Hippocampal formation (tissue), 2 donors: ENCODE measurements around the gene CCDC51.
"Not testable (repeated sequence)": the region's sequence is repeated elsewhere in the genome, so short reads cannot be mapped to it uniquely, and the experiment has no call there.

Experiments
- DNase-seq, 2 donors: peaks; one replicate each; lab custom pipeline; 2025; lab: John Stamatoyannopoulos, UW

Gene CCDC51, protein sequence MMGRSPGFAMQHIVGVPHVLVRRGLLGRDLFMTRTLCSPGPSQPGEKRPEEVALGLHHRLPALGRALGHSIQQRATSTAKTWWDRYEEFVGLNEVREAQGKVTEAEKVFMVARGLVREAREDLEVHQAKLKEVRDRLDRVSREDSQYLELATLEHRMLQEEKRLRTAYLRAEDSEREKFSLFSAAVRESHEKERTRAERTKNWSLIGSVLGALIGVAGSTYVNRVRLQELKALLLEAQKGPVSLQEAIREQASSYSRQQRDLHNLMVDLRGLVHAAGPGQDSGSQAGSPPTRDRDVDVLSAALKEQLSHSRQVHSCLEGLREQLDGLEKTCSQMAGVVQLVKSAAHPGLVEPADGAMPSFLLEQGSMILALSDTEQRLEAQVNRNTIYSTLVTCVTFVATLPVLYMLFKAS

DNA sequence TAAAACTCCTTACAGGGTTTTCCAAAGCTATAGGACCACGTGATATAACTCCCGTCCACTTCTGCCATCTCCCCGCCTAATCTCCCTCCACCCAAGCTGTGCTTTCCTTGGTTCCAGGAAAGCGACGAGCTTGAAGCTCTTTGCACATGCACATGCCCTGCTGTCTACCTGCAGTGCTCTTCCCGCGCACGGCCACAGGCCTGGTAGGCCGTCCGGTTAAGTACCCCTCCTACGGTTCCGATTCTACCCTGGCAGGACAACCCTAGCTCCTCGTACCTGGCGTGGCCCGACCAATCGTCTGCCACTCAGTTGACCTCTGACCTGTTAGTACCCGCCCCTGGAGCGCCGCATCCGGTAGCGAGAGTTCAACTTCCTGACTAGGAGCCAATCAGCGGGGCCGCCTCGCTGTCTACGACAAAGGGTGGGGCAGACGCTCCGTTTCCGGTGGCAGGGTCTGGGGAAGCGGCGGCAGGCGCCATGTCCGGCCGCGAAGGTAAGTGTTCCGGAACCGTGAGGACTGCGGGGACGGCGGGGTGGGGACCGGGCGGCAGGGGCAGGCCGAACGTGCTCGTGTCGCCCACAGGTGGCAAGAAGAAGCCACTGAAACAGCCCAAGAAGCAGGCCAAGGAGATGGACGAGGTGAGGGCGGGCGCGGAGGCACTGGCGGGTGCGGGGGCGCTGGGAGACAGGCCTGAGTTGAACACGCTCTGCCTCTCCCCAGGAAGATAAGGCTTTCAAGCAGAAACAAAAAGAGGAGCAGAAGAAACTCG, at the start of gene CCDC51, which contains the start of gene TMA7:
Gene CCDC51, minus strand, starts transcription at position 300 of the 770 bp plus-strand sequence. CDS start 4,991 bp downstream, outside the sequence.
Gene TMA7, plus strand, starts transcription at position 438 of the 770 bp plus-strand sequence. Its CDS starts 40 bp downstream, at position 478.
- DNase-seq = peak; percentile 98 to 99

DNA sequence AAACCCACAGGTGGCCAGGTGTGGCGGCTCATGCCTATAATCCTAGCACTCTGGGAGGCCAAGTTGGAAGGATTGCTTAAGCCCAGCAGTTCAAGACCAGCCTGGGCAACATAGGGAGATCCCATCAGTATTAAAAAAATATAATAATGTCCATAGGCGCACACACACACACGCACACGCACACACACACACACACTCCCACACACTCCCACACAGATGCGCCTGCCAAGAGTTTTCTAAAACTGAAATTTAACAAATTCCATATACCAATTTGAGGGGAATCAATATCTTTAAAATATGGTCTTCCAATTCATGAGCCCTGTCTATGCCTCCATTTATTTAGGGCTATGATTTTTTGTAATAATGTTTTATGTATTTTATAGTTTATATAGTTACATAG, 47.0 kb upstream of the CCDC51 start:
- DNase-seq = no peak

- DNase-seq = not testable (repeated sequence)
Measured at GRCh38 chr3:48482822-48483221, 42.9 kb upstream of the CCDC51 start.

DNA sequence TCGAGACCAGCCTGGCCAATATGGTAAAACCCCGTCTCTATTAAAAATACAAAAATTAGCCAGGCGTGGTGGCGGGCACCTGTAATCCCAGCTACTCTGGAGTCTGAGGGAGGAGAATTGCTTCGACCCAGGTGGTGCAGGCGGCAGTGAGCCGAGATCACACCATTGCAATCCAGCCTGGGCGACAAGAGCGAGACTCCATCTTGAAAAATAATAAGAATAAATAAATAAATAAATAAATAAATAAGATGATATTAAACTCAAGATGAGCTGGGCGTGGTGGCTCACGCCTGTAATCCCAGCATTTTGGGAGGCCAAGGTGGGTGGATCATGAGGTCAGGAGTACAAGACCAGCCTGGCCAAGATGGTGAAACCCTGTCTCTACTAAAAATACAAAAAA, 41.0 kb upstream of the CCDC51 start:
- not testable (repeated sequence) for DNase-seq

GRCh38 chr3:48478626-48479555, 39.0 kb upstream of the CCDC51 start:
- no peak for DNase-seq

- no peak for DNase-seq
Measured at GRCh38 chr3:48477959-48478520, 38.1 kb upstream of the CCDC51 start.

DNA sequence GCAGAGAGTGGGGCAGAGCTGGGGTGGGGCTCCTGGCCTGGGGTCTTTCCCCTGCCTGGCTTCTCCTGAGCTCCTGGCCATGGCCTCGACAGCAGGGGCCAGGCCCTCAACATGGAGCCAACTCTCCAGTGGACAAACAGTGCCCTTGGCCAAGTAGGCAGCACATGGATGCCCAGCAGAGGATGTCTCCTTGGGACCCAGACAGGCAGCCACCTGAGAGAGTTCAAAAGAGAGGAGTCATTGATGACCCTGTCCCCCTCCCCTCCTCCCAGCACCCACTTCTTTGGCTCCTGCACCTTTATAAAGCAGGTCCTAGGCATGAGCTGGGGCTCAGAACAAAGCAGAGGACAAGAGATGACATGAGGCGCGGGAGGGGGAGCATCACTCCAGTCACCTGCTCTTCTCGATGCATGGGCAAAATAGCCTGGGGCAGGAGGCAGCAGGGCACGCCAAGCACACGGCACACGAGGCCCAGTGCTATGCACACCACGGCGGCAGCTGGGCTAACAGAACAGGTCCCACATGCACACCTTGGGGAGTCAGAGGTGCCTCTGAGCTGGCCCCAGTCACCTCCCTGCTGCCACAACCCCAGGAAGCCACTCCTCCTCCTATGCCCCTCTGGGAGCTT, 36.6 kb upstream of the CCDC51 start:
- DNase-seq = no peak

- no peak for DNase-seq
Measured at GRCh38 chr3:48475188-48475587, 35.3 kb upstream of the CCDC51 start.

GRCh38 chr3:48474619-48475018, 34.7 kb upstream of the CCDC51 start:
- no peak for DNase-seq

GRCh38 chr3:48474031-48474430, 34.1 kb upstream of the CCDC51 start:
- not testable (repeated sequence) for DNase-seq

DNA sequence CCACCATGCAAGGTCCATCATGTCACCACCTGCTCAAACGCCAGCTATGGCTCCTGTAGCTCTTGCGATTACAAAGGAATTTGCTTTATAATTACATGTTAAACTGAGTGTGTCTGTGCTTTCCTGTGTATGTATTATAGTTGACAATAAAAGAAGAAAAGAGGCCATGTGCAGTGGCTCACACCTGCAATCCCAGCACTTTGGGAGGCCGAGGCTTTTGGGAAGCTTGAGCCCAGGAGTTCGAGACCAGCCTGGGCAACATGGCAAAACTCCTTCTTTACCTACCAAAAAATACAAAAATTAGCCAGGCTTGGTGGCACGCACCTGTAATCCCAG, 33.7 kb upstream of the CCDC51 start:
- no peak for DNase-seq

GRCh38 chr3:48472923-48473616, 33.2 kb upstream of the CCDC51 start:
- DNase-seq = peak; percentile 77 to 78

DNA sequence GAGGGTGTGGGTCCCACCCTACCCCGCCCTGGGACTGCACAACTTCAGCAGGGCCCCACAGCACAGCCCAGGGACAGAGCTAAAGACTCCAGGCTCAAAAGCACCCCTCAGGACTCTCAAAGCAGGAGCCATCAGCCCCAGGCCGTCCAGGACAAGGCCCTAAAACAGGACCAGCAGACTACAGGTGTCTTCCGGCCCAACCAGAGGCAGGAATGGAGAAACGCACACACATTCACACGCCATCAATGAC, 32.7 kb upstream of the CCDC51 start:
- no peak for DNase-seq

DNA sequence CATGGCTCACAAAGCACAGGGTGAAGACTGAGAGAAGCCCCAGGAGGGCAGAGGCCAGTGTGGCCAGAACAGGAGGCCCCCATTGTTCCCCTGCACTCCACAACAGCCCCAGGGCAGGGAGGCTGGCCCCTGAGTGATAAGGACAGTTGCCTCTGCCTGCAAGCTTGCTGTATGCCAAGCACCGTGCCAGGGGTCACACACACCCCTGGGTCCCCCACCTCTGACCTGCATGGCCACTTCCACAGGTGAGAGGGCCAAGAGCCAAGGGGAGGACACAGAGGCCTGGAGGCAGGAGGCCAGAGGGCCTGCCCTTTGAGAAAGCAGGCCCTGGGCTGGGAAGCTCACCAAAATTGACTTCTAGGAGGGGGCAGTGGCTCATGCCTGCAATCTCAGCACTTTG, 30.4 kb upstream of the CCDC51 start:
- DNase-seq = no peak

- no peak for DNase-seq
Measured at GRCh38 chr3:48469046-48469915, 29.4 kb upstream of the CCDC51 start.

- no peak for DNase-seq
Measured at GRCh38 chr3:48468329-48468731, 28.4 kb upstream of the CCDC51 start.

- DNase-seq = no peak
Measured at GRCh38 chr3:48467473-48468267, 27.8 kb upstream of the CCDC51 start.

DNA sequence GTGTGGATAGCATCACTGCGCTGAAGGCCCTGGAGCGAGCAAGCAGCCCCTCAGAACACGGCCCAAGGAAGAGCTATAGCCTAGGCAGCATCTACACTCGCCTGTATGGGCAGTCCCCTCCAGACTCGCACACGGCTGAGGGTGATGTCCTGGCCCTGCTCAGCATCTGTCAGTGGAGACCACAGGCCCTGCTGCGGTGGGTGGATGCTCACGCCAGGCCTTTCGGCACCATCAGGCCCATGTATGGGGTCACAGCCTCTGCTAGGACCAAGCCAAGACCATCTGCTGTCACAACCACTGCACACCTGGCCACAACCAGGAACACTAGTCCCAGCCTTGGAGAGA, 27.2 kb upstream of the CCDC51 start:
- no peak for DNase-seq
